Measurements from ENCODE around the gene BPHL.
"Not testable (repeated sequence)": the region's sequence is repeated elsewhere in the genome, so short reads cannot be mapped to it uniquely, and the experiment has no call there.

Gene BPHL

DNA sequence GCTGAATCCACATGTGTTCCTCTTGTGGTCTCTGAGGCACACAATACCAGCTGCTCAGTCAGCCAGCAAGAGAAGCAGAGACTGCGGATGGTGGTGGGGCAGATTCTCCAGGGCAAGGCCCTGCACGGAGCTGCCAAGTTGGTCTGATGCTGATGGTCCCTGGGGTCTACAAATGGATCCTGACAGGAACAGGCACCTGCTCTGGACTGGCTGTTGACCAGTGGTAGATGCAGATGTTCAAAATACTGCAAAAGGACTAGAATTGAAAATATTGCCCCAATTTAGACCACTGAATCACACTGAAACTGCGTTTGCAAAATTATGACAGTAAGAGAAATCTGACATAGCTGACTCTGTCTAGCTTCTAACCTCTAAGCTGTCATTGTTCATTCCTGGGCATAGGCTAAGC is 68.5 kb downstream of the BPHL start:
- no peak for DNase-seq

DNA sequence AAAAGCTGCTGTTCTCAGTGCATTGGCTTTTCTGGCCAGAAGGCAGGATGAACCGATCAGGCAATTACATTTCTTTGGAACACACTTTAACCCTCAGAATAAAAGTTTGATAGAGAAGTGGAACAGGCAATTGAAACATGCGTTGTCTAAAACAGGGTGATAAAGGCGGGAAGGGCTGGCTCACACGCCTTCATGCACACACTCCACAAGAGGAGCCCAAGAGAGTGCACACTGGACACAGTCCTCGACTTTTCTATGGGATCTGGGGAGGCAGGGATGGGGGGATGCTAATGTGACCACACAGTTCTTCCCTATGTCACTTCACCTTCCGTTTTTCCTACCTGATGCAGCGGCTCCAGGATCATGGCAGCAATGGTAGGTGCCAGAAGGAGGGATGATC is 69.8 kb downstream of the BPHL start:
- no peak for DNase-seq

DNA sequence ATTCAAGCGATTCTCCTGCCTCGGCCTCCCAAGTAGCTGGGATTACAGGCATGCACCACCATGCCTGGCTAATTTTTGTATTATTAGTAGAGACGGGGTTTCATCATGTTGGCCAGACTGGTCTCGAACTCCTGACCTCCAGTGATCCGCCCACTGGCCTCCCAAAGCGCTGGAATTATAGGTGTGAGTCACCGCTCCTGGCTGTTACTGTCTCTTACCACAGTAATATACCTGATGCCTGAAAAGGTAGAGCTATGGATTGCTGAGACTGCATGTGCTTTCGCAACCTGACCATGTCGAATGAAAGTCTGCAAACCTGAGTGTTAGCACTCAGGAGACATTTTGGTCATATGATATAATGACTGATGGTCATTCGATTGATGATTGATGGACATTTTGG is 70.7 kb downstream of the BPHL start:
- DNase-seq: not testable (repeated sequence)

DNA sequence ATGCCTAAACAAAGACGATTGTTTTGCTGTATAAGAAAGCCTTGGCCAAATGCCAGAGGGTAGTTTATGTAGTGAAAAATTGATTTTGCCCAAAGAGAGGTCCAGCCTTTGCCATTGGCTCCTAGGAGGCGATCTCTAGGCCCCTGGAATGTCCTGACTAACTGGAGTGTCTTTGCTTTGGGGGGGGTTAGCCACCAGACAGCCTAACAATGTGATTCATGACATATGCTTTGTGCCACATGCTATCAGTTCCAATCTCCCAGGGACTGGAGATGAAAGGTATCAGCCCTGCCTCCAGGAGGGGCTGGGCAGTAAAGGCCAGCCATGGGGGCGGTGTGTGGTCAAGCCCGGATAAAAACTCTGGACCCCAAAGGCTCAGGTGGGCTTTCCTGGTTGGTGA is 71.5 kb downstream of the BPHL start:
- no peak for DNase-seq

DNA sequence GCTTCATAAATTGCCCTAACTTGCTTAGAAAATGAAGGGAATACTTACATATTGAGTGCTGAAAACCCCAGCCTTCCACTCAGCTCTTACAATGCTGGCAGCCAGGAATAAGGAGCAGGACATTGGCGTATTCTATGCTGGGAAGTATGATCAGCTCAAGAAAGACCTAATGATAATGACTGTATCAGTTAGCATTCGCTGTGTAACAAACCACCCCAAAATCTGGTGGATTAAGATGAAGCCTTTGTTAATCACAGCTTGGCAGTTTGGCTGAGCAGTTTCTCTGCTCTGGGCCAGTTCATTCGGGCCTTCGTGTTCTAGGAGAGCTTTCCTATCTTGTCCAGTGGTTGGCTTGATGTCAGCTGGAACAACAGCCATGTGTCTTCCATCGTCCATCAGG is 72.3 kb downstream of the BPHL start:
- no peak for DNase-seq

DNA sequence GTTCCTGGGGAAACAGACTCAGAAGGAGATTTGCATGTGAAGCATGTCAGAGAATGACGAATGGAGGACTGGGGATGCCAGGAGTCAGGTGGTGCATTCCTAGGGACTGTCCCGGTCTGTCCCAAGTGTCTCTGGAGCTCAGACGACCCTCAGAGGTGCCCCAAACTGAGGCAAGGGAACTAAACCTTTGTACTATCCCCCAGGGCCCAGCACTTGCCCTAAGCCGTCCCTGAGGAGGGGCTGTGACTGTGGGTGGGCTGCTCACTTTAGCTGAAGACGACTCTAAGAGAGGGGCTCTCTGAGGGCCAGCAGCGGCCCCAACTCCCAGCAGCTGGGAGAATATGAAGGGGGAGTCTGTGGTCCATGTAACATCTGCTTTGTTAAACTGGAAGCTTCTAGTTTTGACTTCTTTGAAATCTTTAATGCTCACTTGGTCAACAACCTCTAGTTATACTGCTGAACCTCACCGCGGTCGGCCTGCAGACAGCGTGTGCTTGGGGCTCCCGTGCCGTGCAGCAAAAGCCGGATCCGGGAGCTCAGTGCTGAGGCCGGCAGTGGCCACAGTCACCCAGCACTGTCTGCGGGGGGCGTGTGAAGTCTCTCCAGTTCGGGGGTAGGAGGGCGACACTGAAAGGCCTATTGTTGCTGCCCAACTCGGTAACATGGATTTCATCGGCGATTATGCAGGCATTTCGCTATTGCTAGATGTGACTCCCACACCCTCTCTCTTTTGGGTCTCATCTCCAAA is 74.8 kb downstream of the BPHL start:
- DNase-seq: no peak

DNA sequence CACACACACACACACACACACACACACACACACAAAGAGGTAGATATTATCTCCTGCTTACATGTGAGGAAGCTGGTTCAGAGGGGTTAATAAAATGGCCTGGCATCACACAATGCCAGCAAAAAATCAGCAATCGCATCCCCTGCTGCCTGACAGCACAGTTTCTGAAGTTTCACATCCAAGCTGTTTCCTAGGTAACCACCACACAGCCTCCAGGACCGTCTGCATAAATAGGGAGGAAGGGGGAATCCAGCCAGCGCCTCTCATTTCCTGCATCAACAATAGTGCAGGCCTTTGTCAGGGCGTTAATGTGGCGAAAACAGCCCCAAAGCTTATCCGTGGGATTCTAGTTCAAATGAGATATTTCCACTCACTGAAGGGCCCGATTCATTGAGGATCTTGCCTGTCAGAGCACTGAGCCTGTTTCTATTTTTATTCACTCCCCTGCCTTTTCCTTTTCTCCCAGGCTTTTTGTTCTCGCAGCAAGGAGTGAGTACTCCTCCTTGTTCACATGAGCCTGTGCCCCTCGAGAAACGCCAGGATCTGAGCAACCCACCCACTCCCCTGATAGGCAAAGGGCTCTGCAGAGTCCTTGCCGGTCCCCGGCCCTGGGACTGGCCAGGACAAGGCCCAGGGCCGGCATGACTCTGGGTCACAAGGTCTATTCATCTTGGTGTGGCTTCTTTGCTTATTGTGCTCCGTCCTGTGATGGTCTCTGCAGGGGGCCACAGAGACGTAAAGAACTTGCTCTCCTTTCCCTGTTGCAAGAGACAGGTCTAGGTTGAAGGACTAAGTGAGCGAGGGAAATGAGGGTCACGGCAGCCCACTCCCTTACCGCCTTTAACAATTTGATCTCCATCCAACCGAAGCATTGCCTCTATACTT is 76.3 kb downstream of the BPHL start:
- DNase-seq: no peak

DNA sequence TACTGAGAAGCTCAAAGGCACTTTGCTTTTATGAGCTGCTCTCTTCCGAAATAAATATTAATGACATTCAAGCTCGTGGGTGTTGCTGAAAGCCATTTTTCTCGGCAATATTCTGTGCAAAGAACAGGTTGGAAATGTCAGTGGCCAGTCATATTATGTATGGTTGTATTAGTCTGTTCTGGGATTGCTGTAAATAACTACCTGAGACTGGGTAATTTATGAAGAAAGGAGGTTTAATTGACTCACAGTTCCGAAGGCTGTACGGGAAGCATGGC is 76.8 kb downstream of the BPHL start:
- no peak for DNase-seq

DNA sequence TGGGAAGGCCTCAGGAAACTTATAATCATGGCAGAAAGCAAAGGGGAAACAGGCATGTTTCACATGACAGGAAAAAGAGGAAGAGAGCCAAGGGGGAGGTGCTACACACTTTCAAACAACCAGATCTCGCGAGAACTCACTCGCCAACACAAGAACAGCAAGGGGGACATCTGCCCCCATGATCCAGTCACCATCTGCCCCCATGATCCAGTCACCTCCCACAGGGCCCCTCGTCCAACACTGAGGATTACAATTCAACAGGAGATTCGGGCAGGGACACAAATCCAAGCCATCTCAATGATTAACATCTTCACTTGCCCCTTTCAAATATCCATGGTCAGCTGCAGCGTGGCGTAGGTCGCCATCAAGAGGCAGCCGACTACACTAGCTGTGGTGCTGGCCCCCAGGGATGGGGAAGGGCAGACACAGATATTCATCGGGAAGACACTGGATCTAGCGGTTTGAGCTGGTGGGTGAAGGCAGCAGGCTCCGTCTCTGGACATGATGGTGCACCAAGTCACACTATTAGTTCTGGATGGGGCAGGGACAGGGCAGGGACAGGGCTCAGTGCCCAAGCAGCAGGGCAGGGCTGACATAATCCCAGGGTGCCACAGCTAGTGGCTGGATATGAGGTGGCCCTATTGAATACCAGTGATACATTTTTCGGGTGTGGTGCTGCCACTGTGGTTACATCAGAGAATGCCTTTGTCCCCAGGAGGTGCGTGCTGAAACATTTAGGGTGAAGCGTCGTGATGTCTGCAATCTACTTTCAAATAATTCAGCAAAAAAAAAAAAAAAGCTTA is 77.4 kb downstream of the BPHL start:
- DNase-seq: no peak

DNA sequence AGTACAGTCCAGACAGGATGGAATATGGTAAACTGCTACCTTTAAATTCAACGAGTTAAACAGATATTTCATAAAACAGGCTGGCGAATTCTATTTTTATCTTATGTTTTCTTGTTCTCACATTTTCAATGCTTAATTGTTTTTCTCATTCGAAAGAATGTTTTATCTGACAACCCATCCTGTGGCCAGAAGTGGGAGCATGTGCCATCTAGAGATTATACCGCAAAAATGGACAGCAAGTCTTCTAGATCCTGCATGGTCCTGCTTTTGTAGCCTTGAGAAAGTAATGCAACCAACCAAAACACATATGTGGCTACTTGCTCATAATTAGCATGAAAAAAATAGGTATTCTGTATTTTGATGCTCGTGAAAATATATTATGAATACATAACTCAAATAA is 78.3 kb downstream of the BPHL start:
- DNase-seq: no peak

DNA sequence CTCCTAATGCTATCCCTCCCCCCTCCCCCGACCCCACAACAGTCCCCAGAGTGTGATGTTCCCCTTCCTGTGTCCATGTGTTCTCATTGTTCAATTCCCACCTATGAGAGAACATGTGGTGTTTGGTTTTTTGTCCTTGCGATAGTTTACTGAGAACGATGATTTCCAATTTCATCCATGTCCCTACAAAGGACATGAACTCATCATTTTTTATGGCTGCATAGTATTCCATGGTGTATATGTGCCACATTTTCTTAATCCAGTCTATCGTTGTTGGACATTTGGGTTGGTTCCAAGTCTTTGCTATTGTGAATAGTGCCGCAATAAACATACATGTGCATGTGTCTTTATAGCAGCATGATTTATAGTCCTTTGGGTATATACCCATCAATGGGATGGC is 79.2 kb downstream of the BPHL start:
- DNase-seq: not testable (repeated sequence)

DNA sequence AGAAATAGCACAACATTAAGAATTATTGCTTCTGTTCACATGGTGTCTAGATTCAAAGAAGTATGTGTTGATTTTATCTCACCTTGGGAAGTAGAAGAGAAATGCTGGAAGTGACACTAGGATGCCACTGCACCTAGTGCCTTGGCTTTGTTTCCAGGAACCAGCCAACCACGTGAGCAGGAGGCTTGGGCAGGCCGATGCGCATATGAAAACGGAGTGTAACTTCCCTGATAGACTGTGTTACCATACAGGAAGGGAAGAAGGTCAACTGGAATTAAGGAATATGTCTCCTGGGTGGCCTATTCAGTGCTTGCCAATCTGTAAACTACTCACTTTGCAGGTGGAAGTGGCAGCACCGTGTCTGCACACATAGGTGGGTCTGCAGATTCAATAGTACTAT is 80.9 kb downstream of the BPHL start:
- DNase-seq: no peak

DNA sequence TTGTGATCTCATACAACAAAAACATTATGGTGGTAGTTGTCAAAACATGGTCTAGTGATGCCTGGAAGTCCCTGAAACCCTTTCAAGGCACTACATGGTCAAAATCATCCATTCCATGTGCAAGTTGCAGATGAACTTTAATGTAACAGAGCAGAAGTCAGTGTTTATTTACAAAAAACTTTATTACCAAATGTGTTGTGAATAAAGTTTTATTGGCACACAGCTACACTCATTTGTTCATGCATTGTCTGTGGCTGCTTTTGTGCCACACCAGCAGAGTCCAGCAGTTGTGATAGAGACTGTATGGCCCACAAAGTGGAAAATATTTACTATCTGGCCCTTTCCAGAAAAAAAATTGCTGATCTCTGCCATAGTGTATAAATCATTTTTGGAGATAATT is 82.2 kb downstream of the BPHL start:
- DNase-seq: no peak

DNA sequence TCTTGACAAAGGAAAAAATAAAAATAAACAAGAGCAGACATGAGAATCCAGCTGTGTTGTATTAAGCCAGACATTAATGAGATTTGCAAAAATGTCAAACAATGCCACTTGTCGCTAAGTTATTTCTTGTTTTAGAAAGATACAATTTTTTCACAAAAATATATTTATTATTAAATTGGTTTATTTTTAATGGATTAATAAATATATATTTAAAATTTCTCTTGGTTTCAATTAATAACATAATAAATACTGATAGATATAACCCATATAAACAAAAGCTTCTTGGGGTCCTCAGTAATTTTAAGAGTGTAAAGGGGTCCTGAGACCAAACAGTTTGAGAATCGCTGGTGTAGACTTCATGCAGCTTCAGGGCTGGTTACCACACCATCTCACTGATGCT is 82.9 kb downstream of the BPHL start:
- DNase-seq: no peak

All from NCI-H2029 (cell line).